HEK293 (cell line): ENCODE results near the gene SPDL1.

Experiments
- BCL11A ChIP-seq: fragments of 450-650 bp; formaldehyde crosslinking; IDR thresholded peaks from 2 replicates; pipeline ENCODE4 v1.5.1; 2016; ENCODE audit warnings: low read depth, missing biosample characterization, missing genetic modification characterization
- KLF8 ChIP-seq: fragments of 450-650 bp; formaldehyde crosslinking; IDR thresholded peaks from 2 replicates; pipeline ENCODE4 v1.5.1; 2016; ENCODE audit warnings: missing biosample characterization, missing genetic modification characterization
- KLF9 ChIP-seq: fragments of 450-650 bp; formaldehyde crosslinking; IDR thresholded peaks from 2 replicates; pipeline ENCODE4 v1.5.1; 2016; ENCODE audit warnings: missing biosample characterization, missing genetic modification characterization, low read depth
- MZF1 ChIP-seq: fragments of 450-650 bp; formaldehyde crosslinking; IDR thresholded peaks from 2 replicates; pipeline ENCODE4 v1.5.1; 2017; ENCODE audit warnings: missing biosample characterization, missing genetic modification characterization, borderline replicate concordance
- SETDB1 ChIP-seq: IDR thresholded peaks from one replicate; pipeline ENCODE4 v1.6.1; 2017; ENCODE audit warnings: mild to moderate bottlenecking, low read length, moderate library complexity, mixed read lengths; ENCODE audit not compliant: insufficient read length
- ZBTB21 ChIP-seq: fragments of 450-650 bp; formaldehyde crosslinking; IDR thresholded peaks from 2 replicates; pipeline ENCODE4 v1.5.1; 2017; ENCODE audit warnings: missing biosample characterization, missing genetic modification characterization
- ZEB2 ChIP-seq: fragments of 450-650 bp; formaldehyde crosslinking; IDR thresholded peaks from 2 replicates; pipeline ENCODE4 v1.5.1; 2016; ENCODE audit warnings: missing biosample characterization, missing genetic modification characterization
- ZNF132 ChIP-seq: fragments of 450-650 bp; formaldehyde crosslinking; IDR thresholded peaks from 2 replicates; pipeline ENCODE4 v1.5.1; 2017; ENCODE audit warnings: missing biosample characterization, missing genetic modification characterization, borderline replicate concordance
- ZNF157 ChIP-seq: fragments of 450-650 bp; formaldehyde crosslinking; IDR thresholded peaks from 2 replicates; pipeline ENCODE4 v1.5.1; 2016; ENCODE audit warnings: missing biosample characterization, missing genetic modification characterization
- ZNF549 ChIP-seq: fragments of 450-650 bp; IDR thresholded peaks from 2 replicates; pipeline ENCODE4 v1.5.1; 2018; ENCODE audit warnings: missing biosample characterization, missing genetic modification characterization, mild to moderate bottlenecking, inconsistent platforms, moderate library complexity
- ZSCAN30 ChIP-seq: fragments of 450-650 bp; IDR thresholded peaks from 2 replicates; pipeline ENCODE4 v1.5.1; 2018; ENCODE audit warnings: missing biosample characterization, mild to moderate bottlenecking, missing genetic modification characterization, moderate library complexity
- TF ChIP-seq, protein P1 (sequence below): fragments of 450-650 bp; formaldehyde crosslinking; IDR thresholded peaks from 2 replicates; pipeline ENCODE4 v1.5.1; 2016; ENCODE audit warnings: missing biosample characterization, missing genetic modification characterization

DNA sequence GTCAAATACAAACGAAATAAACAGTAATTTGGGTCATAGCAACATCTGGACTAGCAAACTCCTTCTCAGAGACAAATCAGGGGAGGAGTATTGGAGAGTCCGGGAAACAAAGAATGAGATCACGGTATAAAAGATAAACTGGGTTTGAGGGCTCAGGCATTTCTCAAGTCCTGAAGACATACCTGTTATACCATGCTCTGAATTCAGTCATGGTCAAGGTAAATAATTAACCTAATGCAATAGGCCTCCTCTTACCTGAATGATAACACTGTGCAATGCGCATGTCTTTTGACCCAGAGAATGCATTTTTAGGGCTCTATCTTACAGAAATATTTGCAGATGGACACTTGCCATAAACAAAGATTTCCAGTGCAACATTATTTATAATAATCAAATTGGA lies 31.9 kb upstream of the SPDL1 start:
- TF ChIP-seq KLF8 (tag by site-specific recombination) = no peak
- TF ChIP-seq ZSCAN30 = no peak
- TF ChIP-seq, protein P1, sequence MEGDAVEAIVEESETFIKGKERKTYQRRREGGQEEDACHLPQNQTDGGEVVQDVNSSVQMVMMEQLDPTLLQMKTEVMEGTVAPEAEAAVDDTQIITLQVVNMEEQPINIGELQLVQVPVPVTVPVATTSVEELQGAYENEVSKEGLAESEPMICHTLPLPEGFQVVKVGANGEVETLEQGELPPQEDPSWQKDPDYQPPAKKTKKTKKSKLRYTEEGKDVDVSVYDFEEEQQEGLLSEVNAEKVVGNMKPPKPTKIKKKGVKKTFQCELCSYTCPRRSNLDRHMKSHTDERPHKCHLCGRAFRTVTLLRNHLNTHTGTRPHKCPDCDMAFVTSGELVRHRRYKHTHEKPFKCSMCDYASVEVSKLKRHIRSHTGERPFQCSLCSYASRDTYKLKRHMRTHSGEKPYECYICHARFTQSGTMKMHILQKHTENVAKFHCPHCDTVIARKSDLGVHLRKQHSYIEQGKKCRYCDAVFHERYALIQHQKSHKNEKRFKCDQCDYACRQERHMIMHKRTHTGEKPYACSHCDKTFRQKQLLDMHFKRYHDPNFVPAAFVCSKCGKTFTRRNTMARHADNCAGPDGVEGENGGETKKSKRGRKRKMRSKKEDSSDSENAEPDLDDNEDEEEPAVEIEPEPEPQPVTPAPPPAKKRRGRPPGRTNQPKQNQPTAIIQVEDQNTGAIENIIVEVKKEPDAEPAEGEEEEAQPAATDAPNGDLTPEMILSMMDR (tag by site-specific recombination) = no peak
- TF ChIP-seq ZBTB21 (tag by site-specific recombination) = no peak
- TF ChIP-seq SETDB1 = no peak
- no peak for TF ChIP-seq ZNF132
- no peak for TF ChIP-seq BCL11A (tag by site-specific recombination)
- TF ChIP-seq ZNF549 (tag by site-specific recombination) = no peak
- no peak for TF ChIP-seq ZEB2 (tag by site-specific recombination)
- TF ChIP-seq MZF1 (tag by site-specific recombination) = no peak
- no peak for TF ChIP-seq ZNF157 (tag by site-specific recombination)
- no peak for TF ChIP-seq KLF9 (tag by site-specific recombination)
